ENCODE data around the gene DNAJC5.

Gene DNAJC5, protein sequence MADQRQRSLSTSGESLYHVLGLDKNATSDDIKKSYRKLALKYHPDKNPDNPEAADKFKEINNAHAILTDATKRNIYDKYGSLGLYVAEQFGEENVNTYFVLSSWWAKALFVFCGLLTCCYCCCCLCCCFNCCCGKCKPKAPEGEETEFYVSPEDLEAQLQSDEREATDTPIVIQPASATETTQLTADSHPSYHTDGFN

DNA sequence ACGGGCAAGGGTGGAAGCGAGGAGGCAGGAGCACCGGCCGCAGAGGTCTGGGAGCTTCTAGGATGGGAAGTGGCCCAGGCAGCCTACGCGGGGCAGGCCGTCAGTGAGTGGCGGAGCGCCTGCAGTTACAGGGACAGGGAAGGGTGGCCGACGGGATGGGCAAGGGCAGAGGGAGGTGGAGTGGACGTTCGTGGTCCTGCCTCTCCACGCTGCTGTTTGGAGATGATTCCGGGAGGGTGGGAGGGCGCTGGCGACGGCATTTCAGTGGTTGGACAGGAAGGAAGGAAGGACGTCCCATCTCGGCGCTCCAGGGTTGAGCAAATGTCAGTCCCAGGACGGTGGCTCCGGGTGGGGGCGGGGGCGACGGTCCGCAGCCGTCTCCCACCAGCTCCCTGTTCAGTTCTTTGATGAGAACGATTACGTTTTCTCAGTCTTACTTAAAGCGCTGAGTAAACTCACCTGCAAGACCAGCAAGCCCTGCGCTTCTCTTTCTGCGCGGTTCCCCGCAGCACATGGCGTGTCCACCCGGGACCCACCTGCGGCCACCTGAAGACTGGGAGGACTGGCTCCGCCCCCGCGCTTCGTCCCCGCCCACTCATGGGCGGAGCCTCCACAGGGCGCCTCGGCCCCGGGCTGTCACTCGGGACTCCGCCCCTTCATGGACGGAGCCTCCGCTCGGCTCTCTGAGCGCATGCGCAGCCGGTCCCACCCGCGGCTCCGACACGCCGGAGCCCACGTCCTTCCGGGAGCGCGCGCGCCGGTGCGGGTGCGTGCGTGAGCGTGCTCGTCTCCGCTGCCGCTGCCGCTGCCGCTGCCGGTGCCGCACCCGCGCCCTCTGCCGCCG is at the start of gene DNAJC5:
Gene DNAJC5, plus strand, starts transcription at position 769 of the 844 bp plus-strand sequence. CDS start 33,220 bp downstream, outside the sequence.
- intact Hi-C loops (cut with DNase I; ENCODE audit: low total_unique reads): loop anchor here (5.0 kb wide), 1 partner anchor 83 kb away; the partner anchor contains the start of gene SAMD10
- TF ChIP-seq, protein P1, sequence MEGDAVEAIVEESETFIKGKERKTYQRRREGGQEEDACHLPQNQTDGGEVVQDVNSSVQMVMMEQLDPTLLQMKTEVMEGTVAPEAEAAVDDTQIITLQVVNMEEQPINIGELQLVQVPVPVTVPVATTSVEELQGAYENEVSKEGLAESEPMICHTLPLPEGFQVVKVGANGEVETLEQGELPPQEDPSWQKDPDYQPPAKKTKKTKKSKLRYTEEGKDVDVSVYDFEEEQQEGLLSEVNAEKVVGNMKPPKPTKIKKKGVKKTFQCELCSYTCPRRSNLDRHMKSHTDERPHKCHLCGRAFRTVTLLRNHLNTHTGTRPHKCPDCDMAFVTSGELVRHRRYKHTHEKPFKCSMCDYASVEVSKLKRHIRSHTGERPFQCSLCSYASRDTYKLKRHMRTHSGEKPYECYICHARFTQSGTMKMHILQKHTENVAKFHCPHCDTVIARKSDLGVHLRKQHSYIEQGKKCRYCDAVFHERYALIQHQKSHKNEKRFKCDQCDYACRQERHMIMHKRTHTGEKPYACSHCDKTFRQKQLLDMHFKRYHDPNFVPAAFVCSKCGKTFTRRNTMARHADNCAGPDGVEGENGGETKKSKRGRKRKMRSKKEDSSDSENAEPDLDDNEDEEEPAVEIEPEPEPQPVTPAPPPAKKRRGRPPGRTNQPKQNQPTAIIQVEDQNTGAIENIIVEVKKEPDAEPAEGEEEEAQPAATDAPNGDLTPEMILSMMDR (IDR thresholded peaks at IDR 0.05): no peak
- peaks cover 0 to 34% (median 23%) of the 10 kb centered on the region in 4 donors for H3K4me1 ChIP-seq

DNA sequence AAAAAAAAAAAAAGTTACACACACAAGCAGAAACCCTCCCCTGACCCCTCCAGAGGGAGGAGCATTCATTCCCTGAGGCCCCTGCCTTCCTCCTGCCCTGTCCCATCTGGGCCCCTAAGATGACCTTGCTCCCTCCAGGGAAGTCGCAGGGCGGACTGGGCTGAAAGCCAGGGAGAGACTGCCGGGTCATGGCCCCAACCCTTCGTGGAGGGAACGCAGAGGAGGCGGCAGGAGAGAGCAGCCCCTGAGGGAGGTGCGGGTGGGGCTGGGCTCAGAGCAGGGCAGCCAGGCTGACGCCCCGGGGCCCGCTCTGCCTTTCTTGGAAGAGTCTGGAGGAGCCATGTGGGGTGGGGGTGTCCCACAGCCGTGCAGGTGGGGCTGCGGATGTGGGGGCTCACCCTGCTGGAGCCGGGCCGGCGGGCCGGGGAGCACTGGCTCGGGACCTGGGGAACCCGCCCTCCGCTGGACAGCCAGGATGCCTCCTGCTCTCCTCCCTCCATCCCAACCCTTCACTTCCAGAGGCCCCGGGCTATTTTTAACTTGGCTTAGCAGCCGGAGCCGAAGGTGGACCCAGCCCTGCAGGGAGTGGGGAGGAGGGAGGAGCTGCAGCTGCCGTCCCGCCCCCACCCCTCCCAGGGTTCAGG is 48.7 kb upstream of the DNAJC5 start:
- H3K36me3 ChIP-seq: no peaks in the 10 kb centered on the region
- no peaks in the 10 kb centered on the region for H3K9me3 ChIP-seq
- no peak overlapping the region for H3K27ac ChIP-seq
- peak overlapping the region in 1 of 2 donors; percentile 14 for H3K4me3 ChIP-seq
- peaks cover 0 to 55% of the 10 kb centered on the region in 2 donors for H3K27me3 ChIP-seq
- DNase-seq: peak in 1 of 2 donors; percentile 68
- TF ChIP-seq, protein P1 (IDR thresholded peaks at IDR 0.05): no peak
- intact Hi-C loops (cut with DNase I; ENCODE audit: low total_unique reads): no loop called here
- H3K4me1 ChIP-seq: peaks cover 0 to 28% (median 12%) of the 10 kb centered on the region in 4 donors

More for the DNA sequence above, at the start of gene DNAJC5:
- DNase-seq: peak; percentile 89 to 97
- H3K36me3 ChIP-seq: peaks cover 20 to 25% (median 22%) of the 10 kb centered on the region in 3 donors
- peak within 1 kb of the TSS; percentile 62 to 81 for H3K4me3 ChIP-seq
- no peaks in the 10 kb centered on the region for H3K27me3 ChIP-seq
- no peaks in the 10 kb centered on the region for H3K9me3 ChIP-seq
- H3K27ac ChIP-seq: peak within 1 kb of the TSS; percentile 70 to 72

DNA sequence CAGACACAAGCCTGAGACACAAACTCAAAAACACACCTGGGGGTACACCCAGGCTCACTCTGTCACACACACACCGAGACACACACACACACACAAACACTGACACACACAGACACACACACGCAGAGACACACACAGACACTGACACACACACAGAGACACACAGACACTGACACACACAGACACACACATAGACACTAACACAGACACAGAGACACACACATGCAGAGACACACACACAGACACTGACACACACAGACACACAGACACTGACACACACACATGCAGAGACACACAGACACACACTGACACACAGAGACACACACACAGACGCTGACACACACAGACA is 48.1 kb upstream of the DNAJC5 start:
- H3K36me3 ChIP-seq: no peaks in the 10 kb centered on the region
- H3K27me3 ChIP-seq: peaks cover 0 to 55% of the 10 kb centered on the region in 2 donors
- no peak for DNase-seq
- intact Hi-C loops (cut with DNase I; ENCODE audit: low total_unique reads): no loop called here
- H3K4me1 ChIP-seq: peaks cover 0 to 28% (median 12%) of the 10 kb centered on the region in 4 donors
- H3K4me3 ChIP-seq: no peak overlapping the region
- no peaks in the 10 kb centered on the region for H3K9me3 ChIP-seq
- TF ChIP-seq, protein P1 (IDR thresholded peaks at IDR 0.05): no peak
- no peak overlapping the region for H3K27ac ChIP-seq

DNA sequence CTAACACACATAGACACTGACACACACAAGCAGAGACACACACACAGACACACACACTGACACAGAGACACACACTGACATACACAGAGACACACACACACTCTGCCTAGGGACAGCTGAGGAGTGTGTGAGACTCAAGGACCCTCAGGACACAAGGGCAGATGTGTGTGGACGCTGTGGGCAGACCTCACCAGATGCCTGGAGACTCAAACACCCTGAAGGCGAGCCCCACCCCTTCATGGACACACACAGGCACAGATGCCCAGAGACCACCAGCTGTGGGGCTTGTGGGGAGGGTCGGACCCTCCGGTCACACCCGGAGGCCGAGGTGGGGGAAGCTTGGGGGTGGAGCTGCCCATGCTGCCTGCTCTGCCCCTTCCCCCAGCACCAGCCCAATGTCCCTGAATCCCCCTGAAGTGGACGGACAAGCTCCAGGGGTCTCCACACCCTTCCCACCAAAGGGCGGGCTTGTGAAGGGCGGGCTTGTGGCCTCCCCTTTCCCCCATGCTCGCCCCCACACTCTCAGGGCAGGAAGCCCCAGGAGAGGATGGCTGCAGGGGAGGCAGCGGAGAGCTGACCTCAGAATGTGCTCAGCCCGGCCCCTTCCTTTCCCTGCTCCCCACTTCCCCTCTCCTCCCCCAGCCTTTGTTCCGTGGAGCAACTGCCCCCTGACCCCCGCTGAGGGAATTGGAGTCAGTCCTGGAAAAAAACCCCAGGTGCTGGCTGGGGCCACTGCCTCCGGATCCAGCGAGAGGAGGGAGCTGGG is 47.5 kb upstream of the DNAJC5 start:
- intact Hi-C loops (cut with DNase I; ENCODE audit: low total_unique reads): no loop called here
- no peak overlapping the region for H3K27ac ChIP-seq

More for the DNA sequence above, 47.5 kb upstream of the DNAJC5 start:
- Histone ChIP-seq H3K27me3 (peaks cover 0 to 54% of the 10 kb centered on the region in 2 donors), H3K9me3 (no peaks in the 10 kb centered on the region), H3K4me3 (no peak overlapping the region), H3K36me3 (no peaks in the 10 kb centered on the region), H3K4me1 (peaks cover 0 to 28% (median 12%) of the 10 kb centered on the region in 4 donors)
- TF ChIP-seq, protein P1 (IDR thresholded peaks at IDR 0.05): no peak
- DNase-seq: no peak

Data from tibial artery (tissue), 4 donors.